ENCODE results near the gene SAP130.
A peak's percentile ranks its signal among the peaks of the same experiment; 100 is the strongest.

SAP130 gene

GRCh38 chr2:128027801-128028667 lies at the start of gene SAP130:
TSS of gene SAP130 (minus strand) at chr2:128028059. CDS start at chr2:128026292, 1,767 bp downstream.
- peak; percentile 95 to 98 (median 96) for DNase-seq (ENCODE audit: low read depth in 3 of 3)

GRCh38 chr2:128076461-128077106 lies 48.7 kb upstream of the SAP130 start:
- no peak for DNase-seq (ENCODE audit: low read depth in 3 of 3)

DNA sequence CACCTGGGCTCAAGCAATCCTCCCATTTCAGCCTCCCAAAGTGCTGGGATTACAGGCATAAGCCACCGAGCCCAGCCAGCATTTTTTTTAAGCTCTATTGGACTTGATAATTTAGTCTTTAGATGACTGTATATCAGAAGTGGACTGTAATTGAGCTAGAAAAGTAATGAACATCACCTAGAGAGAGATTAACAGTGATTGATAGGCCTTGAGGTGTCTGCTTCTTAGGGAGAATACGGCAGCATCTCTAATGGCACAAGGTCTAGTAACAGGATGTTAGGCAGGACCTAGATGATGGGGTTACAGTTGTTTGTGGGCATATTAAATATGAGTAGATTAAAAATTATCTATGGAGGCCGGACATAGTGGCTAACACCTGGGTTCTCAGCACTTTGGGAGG lies 45.4 kb upstream of the SAP130 start:
- DNase-seq (ENCODE audit: low read depth in 3 of 3): no peak

DNA sequence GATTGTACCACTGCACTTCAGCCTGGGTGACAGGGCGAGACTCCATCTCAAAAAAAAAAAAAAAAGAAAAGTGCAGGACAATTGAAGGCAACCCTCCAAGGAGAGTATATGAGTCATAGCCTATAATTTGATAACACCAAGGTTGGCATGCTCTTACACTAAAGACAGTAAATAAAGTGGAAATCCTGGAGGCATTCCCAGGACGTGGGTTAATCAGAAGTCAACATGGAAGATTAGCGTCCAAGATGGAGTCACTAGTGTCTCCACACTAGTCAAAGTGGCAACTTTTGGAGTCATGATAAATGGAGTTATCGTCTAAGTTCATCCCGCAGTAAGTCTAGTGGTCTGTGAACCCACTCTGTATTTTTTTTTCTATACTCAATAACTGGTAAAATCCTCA lies 41.9 kb upstream of the SAP130 start:
- DNase-seq (ENCODE audit: low read depth in 3 of 3): no peak

DNA sequence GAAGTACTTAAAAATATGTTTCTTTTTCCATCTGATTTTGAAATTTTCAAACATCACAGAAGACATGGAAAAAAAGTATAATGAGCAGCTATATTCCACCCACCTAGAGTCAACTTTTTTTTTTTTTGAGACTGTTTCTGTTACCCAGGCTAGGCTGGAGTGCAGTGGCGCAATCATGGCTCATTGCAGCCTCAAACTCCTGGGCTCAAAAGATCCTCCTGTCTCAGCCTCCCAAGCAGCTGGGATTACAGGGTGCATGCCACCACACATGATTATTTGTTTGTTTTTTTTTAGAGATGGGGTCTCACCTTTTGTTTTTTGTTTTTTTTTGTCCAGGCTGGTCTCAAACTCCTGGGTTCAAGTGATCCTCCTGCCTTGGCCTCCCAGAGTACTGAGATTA lies 36.5 kb upstream of the SAP130 start:
- no peak for DNase-seq (ENCODE audit: low read depth in 3 of 3)

DNA sequence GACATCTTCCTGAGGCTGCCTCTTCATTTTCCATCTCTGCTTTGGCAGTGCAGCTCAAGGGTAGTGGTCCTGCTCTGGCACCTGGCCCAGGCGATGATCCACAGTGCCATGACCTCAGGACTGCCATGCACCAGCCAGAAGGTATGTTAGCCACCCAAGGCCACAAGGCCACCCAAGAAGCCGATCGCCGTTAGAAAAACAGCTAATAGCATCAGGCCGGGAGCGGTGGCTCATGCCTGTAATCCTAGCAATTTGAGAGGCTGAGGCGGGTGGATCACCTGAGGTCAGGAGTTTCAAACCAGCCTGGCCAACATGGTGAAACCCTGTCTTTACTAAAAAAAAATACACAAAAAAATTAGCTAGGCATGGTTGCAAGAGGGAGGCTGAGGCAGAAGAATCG lies 34.7 kb upstream of the SAP130 start:
- DNase-seq (ENCODE audit: low read depth in 3 of 3): no peak

DNA sequence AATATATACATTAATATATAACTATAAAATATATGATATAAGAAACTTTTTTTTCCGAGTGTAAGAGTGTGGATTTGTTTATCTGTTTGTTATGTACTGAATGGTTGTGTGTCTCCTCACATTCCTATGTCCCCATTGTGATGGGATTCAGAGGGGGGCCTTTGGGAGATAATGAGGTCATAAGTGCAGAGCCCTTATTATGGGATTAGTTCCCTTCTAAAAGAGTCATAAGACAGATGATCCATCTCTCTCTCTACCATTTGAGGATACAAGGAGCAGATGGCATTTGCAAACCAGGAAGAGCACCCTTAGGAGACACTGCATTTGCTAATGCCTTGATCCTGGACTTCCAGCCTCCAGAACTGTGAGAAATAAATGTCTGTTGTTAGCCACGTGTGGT lies 30.3 kb upstream of the SAP130 start:
- no peak for DNase-seq (ENCODE audit: low read depth in 3 of 3)

- no peak for DNase-seq (ENCODE audit: low read depth in 3 of 3)
Measured at GRCh38 chr2:128057334-128057733, 29.5 kb upstream of the SAP130 start.

GRCh38 chr2:128054104-128054885 lies 26.4 kb upstream of the SAP130 start:
- no peak for DNase-seq (ENCODE audit: low read depth in 3 of 3)

- DNase-seq (ENCODE audit: low read depth in 3 of 3): no peak
Measured at GRCh38 chr2:128053331-128053730, 25.5 kb upstream of the SAP130 start.

- no peak for DNase-seq (ENCODE audit: low read depth in 3 of 3)
Measured at GRCh38 chr2:128043041-128043440, 15.2 kb upstream of the SAP130 start.

- DNase-seq (ENCODE audit: low read depth in 3 of 3): no peak
Measured at GRCh38 chr2:128041561-128041960, 13.7 kb upstream of the SAP130 start.

- DNase-seq (ENCODE audit: low read depth in 3 of 3): no peak
Measured at GRCh38 chr2:128040166-128040771, 12.4 kb upstream of the SAP130 start.

DNA sequence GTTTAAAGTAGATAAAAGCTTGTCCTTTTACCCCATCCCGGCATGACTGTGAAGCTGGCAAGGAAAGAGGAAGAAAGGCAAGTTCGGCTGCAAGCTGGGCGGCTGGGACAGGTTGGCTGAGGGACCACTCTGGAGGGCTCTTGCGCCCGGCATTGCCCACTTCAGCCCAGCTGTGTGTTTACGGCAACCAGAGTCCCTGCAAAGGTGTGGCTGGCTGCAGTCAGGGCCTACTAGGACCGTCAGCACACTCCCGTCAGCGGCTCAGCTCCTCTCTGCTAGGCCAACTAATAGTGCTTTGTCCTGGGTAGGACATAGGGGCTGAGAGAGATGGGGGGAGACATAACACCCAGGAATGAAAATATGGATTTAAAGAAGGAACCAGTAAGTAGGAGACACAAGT lies 11.7 kb upstream of the SAP130 start:
- DNase-seq (ENCODE audit: low read depth in 3 of 3): no peak

- DNase-seq (ENCODE audit: low read depth in 3 of 3): no peak
Measured at GRCh38 chr2:128038411-128038810, 10.6 kb upstream of the SAP130 start.

DNA sequence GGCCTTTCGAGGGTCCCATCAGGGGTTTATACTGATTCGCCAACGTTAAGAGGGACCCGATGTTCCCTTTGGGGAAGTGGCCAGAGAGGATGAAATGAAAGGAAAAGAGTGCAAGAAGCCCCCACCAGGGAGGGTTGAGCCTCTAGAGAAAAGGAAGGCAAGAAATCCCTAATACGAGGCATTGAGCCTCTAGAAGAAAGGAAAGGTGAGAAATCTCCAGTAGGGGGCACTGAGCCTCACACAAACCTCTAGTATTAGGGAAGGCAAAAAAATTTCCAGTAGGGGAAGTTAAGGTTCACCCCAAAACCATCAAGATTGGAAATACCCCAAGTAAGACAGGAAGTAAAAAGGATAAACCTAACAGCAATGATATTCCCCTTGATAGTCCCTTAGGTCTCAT lies 9.8 kb upstream of the SAP130 start:
- no peak for DNase-seq (ENCODE audit: low read depth in 3 of 3)

DNA sequence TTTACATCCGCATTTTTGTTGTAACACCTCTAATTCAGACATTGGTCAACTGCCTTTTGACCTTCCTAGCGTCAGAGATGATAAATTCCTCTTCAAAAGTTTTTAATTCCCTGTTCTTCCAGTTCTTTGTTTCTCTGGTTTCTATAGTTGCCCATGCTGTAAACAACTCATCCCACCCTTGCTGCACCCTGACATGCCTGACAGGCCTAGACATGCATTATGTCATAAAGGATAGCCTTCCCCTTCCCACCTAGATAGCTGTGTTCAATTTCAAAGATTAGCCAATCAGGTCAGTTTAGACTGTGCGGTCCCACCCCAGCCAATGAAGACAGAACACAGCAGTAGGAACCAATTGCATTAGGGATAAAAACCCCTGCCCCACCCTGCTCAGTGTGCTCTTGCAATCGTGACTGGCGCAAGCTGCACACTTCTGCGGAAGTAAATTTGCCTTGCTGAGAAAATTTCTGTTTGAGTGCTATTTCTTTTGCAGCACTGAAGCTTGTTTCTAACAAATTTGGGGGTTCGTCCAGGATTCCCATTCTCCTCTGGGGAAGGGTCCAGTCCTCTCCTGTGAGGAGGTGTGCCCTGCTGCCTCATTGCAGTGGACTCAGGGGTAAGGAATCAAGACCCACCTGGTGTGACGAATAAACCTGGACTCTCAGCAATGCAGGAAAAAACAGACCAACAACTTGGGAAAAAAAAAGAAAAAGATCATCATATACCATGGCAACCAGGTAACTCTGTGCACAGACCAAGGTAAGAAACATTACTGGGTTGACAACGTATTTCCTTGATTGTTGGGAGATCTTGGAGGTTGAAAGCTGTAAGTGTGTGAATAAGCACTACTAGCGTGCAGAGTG lies 9.1 kb upstream of the SAP130 start:
- DNase-seq (ENCODE audit: low read depth in 3 of 3): no peak

GRCh38 chr2:128032092-128032491 lies 4.2 kb upstream of the SAP130 start:
- no peak for DNase-seq (ENCODE audit: low read depth in 3 of 3)

DNA sequence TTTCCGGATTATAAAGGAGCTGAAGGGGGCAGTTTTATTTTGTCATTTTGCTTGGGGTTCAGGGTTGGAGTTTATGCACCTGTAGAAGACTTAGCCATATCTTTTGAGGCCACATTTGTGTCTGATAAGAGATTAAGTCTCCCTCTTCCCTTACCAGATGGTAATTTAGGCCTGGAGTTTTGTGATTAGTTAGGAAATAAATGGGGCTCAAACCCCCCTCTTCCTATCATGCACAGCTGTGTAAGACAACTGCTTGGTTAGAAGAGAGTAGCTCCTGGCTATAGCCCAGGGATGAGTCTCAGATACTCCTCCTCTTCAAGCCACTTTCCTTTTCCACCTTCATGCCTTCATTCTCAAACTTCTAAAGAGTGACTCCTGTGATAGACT lies 802 bp upstream of the SAP130 start:
- DNase-seq (ENCODE audit: low read depth in 3 of 3): no peak

DNA sequence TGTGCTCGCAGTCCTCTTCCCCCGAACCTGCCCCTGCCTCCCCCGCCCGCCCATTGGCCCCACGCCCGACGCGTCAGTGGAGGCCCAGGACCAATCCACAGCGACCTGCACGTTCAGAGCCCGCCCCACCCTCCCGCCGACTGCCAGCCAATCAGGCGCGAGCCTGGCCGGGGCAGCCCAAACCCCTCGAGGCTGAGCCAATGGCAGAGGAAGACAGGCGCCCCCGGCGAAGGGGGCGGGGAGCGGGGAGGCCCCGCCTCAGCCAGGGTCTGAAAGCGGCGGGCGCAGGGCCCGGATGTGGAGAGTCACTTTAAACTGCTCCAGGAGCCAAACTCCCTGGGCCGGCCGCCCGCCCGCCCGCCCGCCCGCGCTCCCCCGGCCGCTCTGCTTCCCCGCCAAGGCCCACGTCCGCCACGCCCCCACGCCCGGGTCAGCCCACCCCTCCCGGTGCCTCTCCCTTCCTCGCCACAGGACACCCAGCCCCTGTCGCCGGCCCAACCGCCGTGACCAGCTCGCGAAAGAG lies 520 bp downstream of the SAP130 start:
- DNase-seq (ENCODE audit: low read depth in 3 of 3): peak; percentile 94 to 99 (median 96)

Measured in stimulated activated CD4-positive, alpha-beta T cell treated with anti-CD3 and anti-CD28 coated beads, TNF-alpha, amount 100 ng/mL, for 48 hours (primary cell).